Measurements from ENCODE around the gene SLC25A21. TPM values are rescaled to one million over a fixed set of nuclear protein-coding genes. Genes with fewer than 3 reads are reported as not detected.
"Not testable (repeated sequence)": the region's sequence is repeated elsewhere in the genome, so short reads cannot be mapped to it uniquely, and the experiment has no call there.

SLC25A21 gene
- total RNA-seq, 1 donor from 2014 or later: 0.56 TPM

- Mint-ChIP-seq H3K9me3 (ENCODE audit: unreplicated experiment) (no peaks in the 10 kb centered on the region), H3K36me3 (ENCODE audit: unreplicated experiment) (no peaks in the 10 kb centered on the region), H3K27me3 (ENCODE audit: unreplicated experiment) (peaks cover 18% of the 10 kb centered on the region), H3K4me1 (ENCODE audit: unreplicated experiment) (no peaks in the 10 kb centered on the region), H3K4me3 (ENCODE audit: unreplicated experiment) (no peak overlapping the region), H3K27ac (ENCODE audit: unreplicated experiment) (no peak overlapping the region)
- no peak for DNase-seq (ENCODE audit: extremely low spot score, unreplicated experiment)
- TF ChIP-seq, protein P1, sequence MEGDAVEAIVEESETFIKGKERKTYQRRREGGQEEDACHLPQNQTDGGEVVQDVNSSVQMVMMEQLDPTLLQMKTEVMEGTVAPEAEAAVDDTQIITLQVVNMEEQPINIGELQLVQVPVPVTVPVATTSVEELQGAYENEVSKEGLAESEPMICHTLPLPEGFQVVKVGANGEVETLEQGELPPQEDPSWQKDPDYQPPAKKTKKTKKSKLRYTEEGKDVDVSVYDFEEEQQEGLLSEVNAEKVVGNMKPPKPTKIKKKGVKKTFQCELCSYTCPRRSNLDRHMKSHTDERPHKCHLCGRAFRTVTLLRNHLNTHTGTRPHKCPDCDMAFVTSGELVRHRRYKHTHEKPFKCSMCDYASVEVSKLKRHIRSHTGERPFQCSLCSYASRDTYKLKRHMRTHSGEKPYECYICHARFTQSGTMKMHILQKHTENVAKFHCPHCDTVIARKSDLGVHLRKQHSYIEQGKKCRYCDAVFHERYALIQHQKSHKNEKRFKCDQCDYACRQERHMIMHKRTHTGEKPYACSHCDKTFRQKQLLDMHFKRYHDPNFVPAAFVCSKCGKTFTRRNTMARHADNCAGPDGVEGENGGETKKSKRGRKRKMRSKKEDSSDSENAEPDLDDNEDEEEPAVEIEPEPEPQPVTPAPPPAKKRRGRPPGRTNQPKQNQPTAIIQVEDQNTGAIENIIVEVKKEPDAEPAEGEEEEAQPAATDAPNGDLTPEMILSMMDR (IDR thresholded peaks at IDR 0.05): no peak
These were observed 464.8 kb downstream of the SLC25A21 start for GRCh38 chr14:36707570-36707969.

- H3K27ac Mint-ChIP-seq (ENCODE audit: unreplicated experiment): no peak overlapping the region
- TF ChIP-seq, protein P1 (IDR thresholded peaks at IDR 0.05): no peak
- no peak for DNase-seq (ENCODE audit: extremely low spot score, unreplicated experiment)
- H3K4me1 Mint-ChIP-seq (ENCODE audit: unreplicated experiment): no peaks in the 10 kb centered on the region
- peaks cover 9% of the 10 kb centered on the region for H3K27me3 Mint-ChIP-seq (ENCODE audit: unreplicated experiment)
- no peaks in the 10 kb centered on the region for H3K36me3 Mint-ChIP-seq (ENCODE audit: unreplicated experiment)
- H3K4me3 Mint-ChIP-seq (ENCODE audit: unreplicated experiment): no peak overlapping the region
- no peaks in the 10 kb centered on the region for H3K9me3 Mint-ChIP-seq (ENCODE audit: unreplicated experiment)
These were observed 469.9 kb downstream of the SLC25A21 start for GRCh38 chr14:36702474-36702873.

DNA sequence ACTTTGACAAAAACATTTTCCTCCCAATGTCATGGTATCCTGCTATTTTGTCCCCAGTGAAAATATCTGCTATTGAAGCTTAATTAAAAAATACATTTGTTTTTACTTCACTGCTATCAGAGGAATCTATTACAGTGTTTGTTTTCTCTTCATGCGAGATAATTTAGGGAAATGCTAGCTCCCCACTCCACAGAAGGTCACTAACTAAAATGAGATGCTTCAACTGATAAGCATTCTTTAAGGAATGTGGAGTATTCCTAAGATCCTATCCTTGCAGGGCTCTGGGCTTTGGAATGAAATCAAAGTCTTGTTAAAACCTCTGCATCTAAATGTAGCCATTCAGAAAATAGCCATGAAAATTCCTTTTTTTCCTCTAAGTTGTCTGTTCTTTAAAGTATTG lies 471.3 kb downstream of the SLC25A21 start:
- no peak for DNase-seq (ENCODE audit: extremely low spot score, unreplicated experiment)
- TF ChIP-seq, protein P1 (IDR thresholded peaks at IDR 0.05): no peak
- H3K4me3 Mint-ChIP-seq (ENCODE audit: unreplicated experiment): no peak overlapping the region
- no peak overlapping the region for H3K27ac Mint-ChIP-seq (ENCODE audit: unreplicated experiment)
- H3K36me3 Mint-ChIP-seq (ENCODE audit: unreplicated experiment): no peaks in the 10 kb centered on the region
- no peaks in the 10 kb centered on the region for H3K4me1 Mint-ChIP-seq (ENCODE audit: unreplicated experiment)
- H3K9me3 Mint-ChIP-seq (ENCODE audit: unreplicated experiment): no peaks in the 10 kb centered on the region
- H3K27me3 Mint-ChIP-seq (ENCODE audit: unreplicated experiment): peaks cover 9% of the 10 kb centered on the region

GRCh38 chr14:36700651-36701050 lies 471.8 kb downstream of the SLC25A21 start:
- no peak overlapping the region for H3K27ac Mint-ChIP-seq (ENCODE audit: unreplicated experiment)
- DNase-seq (ENCODE audit: extremely low spot score, unreplicated experiment): no peak
- no peaks in the 10 kb centered on the region for H3K4me1 Mint-ChIP-seq (ENCODE audit: unreplicated experiment)
- H3K9me3 Mint-ChIP-seq (ENCODE audit: unreplicated experiment): no peaks in the 10 kb centered on the region
- TF ChIP-seq, protein P1 (IDR thresholded peaks at IDR 0.05): no peak
- H3K36me3 Mint-ChIP-seq (ENCODE audit: unreplicated experiment): no peaks in the 10 kb centered on the region
- H3K4me3 Mint-ChIP-seq (ENCODE audit: unreplicated experiment): no peak overlapping the region
- H3K27me3 Mint-ChIP-seq (ENCODE audit: unreplicated experiment): peaks cover 9% of the 10 kb centered on the region

- not testable (repeated sequence) for H3K4me1 Mint-ChIP-seq (ENCODE audit: unreplicated experiment); H3K36me3 Mint-ChIP-seq (ENCODE audit: unreplicated experiment); H3K4me3 Mint-ChIP-seq (ENCODE audit: unreplicated experiment); H3K9me3 Mint-ChIP-seq (ENCODE audit: unreplicated experiment); H3K27me3 Mint-ChIP-seq (ENCODE audit: unreplicated experiment); DNase-seq (ENCODE audit: extremely low spot score, unreplicated experiment); H3K27ac Mint-ChIP-seq (ENCODE audit: unreplicated experiment)
These were observed 473.0 kb downstream of the SLC25A21 start for GRCh38 chr14:36699420-36699819.
